PC-9 (cell line): ENCODE results near the gene ROBO4. TPM values are rescaled to one million over a fixed set of nuclear protein-coding genes. Genes with fewer than 3 reads are reported as not detected.
A peak's percentile ranks its signal among the peaks of the same experiment; 100 is the strongest.

Experiments
- BruUV-seq: library from RNA; stranded (reverse); fragments of 400-500 nt; replicated peaks from 2 replicates; lab custom pipeline; 2021; lab: Mats Ljungman, UMichigan
- CTCF ChIA-PET: fragments of 300-600 bp; sonication (Branson Sonifier 250); formaldehyde crosslinking; loops from one replicate; lab custom pipeline; 2022; ENCODE audit warnings: antibody characterized with exemption; lab: Charles Lee
- POLR2A ChIA-PET: fragments of 300-600 bp; sonication (Branson Sonifier 250); formaldehyde crosslinking; loops from one replicate; lab custom pipeline; 2022; ENCODE audit warnings: antibody characterized with exemption; ENCODE audit not compliant: unreplicated experiment; lab: Charles Lee
- DNase-seq, 2 experiments: peaks; one replicate each; pipeline versions ENCODE4 v3.0.0 to v3.0.0-alpha.2; 2015 to 2022; ENCODE audit warnings: mixed read lengths in 1 of 2
- H2AFZ ChIP-seq: fragments of 200-600 bp; sonication (generic); 2 replicates; pipeline ENCODE4 v1.8.1; 2017; ENCODE audit warnings: antibody characterized with exemption
- H3F3A ChIP-seq: fragments of 200-600 bp; sonication (generic); 2 replicates; pipeline ENCODE4 v1.8.1; 2017; ENCODE audit warnings: antibody characterized with exemption, mild to moderate bottlenecking, low read depth; ENCODE audit not compliant: insufficient read depth
- H3K27ac ChIP-seq: fragments of 200-600 bp; sonication (generic); 2 replicates; pipeline ENCODE4 v1.6.1; 2016; ENCODE audit warnings: mixed run types
- H3K27me3 ChIP-seq: fragments of 200-600 bp; sonication (generic); 2 replicates; pipeline ENCODE4 v1.6.1; 2016; ENCODE audit warnings: low read depth, mixed run types; ENCODE audit not compliant: insufficient read depth
- H3K36me3 ChIP-seq: fragments of 200-600 bp; sonication (generic); 2 replicates; pipeline ENCODE4 v1.6.1; 2016; ENCODE audit warnings: low read depth, mixed run types
- H3K4me1 ChIP-seq: fragments of 200-600 bp; sonication (generic); replicated peaks from 2 replicates; pipeline ENCODE4 v1.6.1; 2016; ENCODE audit warnings: mixed run types; ENCODE audit not compliant: insufficient read depth
- H3K4me2 ChIP-seq: fragments of 200-600 bp; sonication (generic); 2 replicates; pipeline ENCODE4 v1.6.1; 2017; ENCODE audit warnings: mixed run types
- H3K4me3 ChIP-seq: fragments of 200-600 bp; sonication (generic); 2 replicates; pipeline ENCODE4 v1.6.1; 2016; ENCODE audit warnings: mixed run types
- H3K79me2 ChIP-seq: fragments of 200-600 bp; sonication (generic); 2 replicates; pipeline ENCODE4 v1.6.1; 2017; ENCODE audit warnings: low read depth, mixed run types
- H3K9me2 ChIP-seq: fragments of 200-600 bp; sonication (generic); 2 replicates; pipeline ENCODE4 v1.8.1; 2017; ENCODE audit warnings: mild to moderate bottlenecking; ENCODE audit not compliant: insufficient read depth
- H3K9me3 ChIP-seq: fragments of 200-600 bp; sonication (generic); 2 replicates; pipeline ENCODE4 v1.8.1; 2016; ENCODE audit warnings: low read depth; ENCODE audit not compliant: insufficient read depth
- H4K20me1 ChIP-seq: fragments of 200-600 bp; sonication (generic); 2 replicates; pipeline ENCODE4 v1.8.1; 2017; ENCODE audit not compliant: insufficient read depth
- CTCF ChIP-seq: fragments of 200-600 bp; sonication (generic); conservative IDR thresholded peaks from 2 replicates; pipeline ENCODE4 v1.6.1; 2017; ENCODE audit warnings: mixed run types, antibody characterized with exemption, mild to moderate bottlenecking, moderate library complexity
- EZH2 ChIP-seq: fragments of 200-600 bp; sonication (generic); IDR thresholded peaks from 2 replicates; pipeline ENCODE4 v1.8.0; 2017; ENCODE audit warnings: antibody characterized with exemption, low read depth
- intact Hi-C: fragments of 100-400 bp; cut with micrococcal nuclease; formaldehyde crosslinking; loops from one replicate; pipeline ENCODE4 v1.10.0; 2022; ENCODE audit not compliant: unreplicated experiment
- total RNA-seq: library from RNA; stranded (reverse); gene quantifications from 2 replicates; pipeline ENCODE4 v1.2.3, GENCODE V29; 2021

Gene ROBO4
- total RNA-seq, 1 experiment from 2014 or later = not detected

- BruUV-seq = no TSS peak
- intact Hi-C loops = no loop called here
- TF ChIP-seq CTCF = no peak
- no peak for TF ChIP-seq EZH2
- 0 out of 2 replicates have a peak overlapping the region, but pooled peaks have one; percentile 20 for H2AFZ ChIP-seq
- no peaks in the 10 kb centered on the region for H3K9me2 ChIP-seq
- H4K20me1 ChIP-seq = no peaks in the 10 kb centered on the region
- no peaks in the 10 kb centered on the region for H3K9me3 ChIP-seq
- H3K27me3 ChIP-seq = no peaks in the 10 kb centered on the region
- CTCF ChIA-PET = interaction anchor here (1.4 kb wide), 1 partner anchor 22 kb away, joined by 8 read pairs; no protein-coding TSS in a partner anchor
- H3F3A ChIP-seq = peaks cover 16% of the 10 kb centered on the region; the same call in 1 of the 2 replicates
- POLR2A ChIA-PET = no interaction called here
- peak overlapping the region; percentile 72 for H3K27ac ChIP-seq
- H3K4me1 ChIP-seq = peaks cover 34% of the 10 kb centered on the region
- DNase-seq = no peak
- H3K4me3 ChIP-seq = no peak overlapping the region
- no peaks in the 10 kb centered on the region for H3K79me2 ChIP-seq
- peak overlapping the region; percentile 27; the same call in 1 of the 2 replicates for H3K4me2 ChIP-seq
- H3K36me3 ChIP-seq = no peaks in the 10 kb centered on the region
Measured at GRCh38 chr11:124898711-124899110, 1.0 kb upstream of the ROBO4 start.

DNA sequence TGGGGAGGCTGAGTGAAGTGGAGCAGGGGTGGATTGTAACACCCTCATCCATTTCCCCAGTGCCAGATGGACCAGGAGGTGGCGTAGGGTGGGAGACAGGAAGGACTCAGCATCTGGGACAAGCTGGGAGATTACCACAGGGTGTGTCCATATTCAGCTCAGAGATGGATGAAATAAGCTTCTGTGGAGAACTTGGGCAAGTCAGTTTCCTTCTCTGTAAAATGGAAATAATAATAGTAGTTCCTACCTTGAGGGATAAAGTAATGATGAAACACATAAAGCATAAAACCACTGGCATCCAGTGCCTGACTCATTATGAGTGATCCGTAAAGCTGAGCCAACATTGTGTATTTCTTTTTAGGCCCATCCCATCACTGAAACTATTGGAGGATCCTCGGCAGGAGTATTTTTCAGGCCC, 607 bp upstream of the ROBO4 start:
- BruUV-seq = no TSS peak
- Histone ChIP-seq H3K4me3 (no peak overlapping the region), H3K4me2 (peak overlapping the region; percentile 27), H3K27ac (peak overlapping the region; percentile 72), H4K20me1 (no peaks in the 10 kb centered on the region), H3K27me3 (no peaks in the 10 kb centered on the region), H3K4me1 (peaks cover 34% of the 10 kb centered on the region), H3K9me3 (no peaks in the 10 kb centered on the region), H3F3A (peaks cover 16% of the 10 kb centered on the region; the same call in 1 of the 2 replicates), H3K9me2 (no peaks in the 10 kb centered on the region), H3K36me3 (no peaks in the 10 kb centered on the region), H2AFZ (0 out of 2 replicates have a peak overlapping the region, but pooled peaks have one; percentile 20), H3K79me2 (no peaks in the 10 kb centered on the region)
- TF ChIP-seq CTCF (no peak), EZH2 (no peak)
- DNase-seq = peak in 1 of 2 experiments; percentile 62
- intact Hi-C loops = no loop called here
- ChIA-PET CTCF (interaction anchor here (1.4 kb wide), 1 partner anchor 22 kb away, joined by 8 read pairs; no protein-coding TSS in a partner anchor), POLR2A (no interaction called here)

- Histone ChIP-seq H3K36me3 (no peaks in the 10 kb centered on the region), H3K27ac (no peak overlapping the region), H4K20me1 (no peaks in the 10 kb centered on the region), H3K79me2 (no peaks in the 10 kb centered on the region), H3K4me1 (peaks cover 34% of the 10 kb centered on the region), H3K27me3 (no peaks in the 10 kb centered on the region), H3F3A (peaks cover 16% of the 10 kb centered on the region; the same call in 1 of the 2 replicates), H3K4me2 (no peak overlapping the region), H3K9me3 (no peaks in the 10 kb centered on the region), H2AFZ (no peak overlapping the region), H3K9me2 (no peaks in the 10 kb centered on the region), H3K4me3 (no peak overlapping the region)
- ChIA-PET CTCF (no interaction called here), POLR2A (no interaction called here)
- intact Hi-C loops = no loop called here
- no TSS peak for BruUV-seq
- no peak for DNase-seq
- TF ChIP-seq EZH2 (no peak), CTCF (no peak)
Measured at GRCh38 chr11:124896821-124897391, 759 bp downstream of the ROBO4 start.
